ENCODE data around the gene HSPG2.
"Not testable (repeated sequence)": the region's sequence is repeated elsewhere in the genome, so short reads cannot be mapped to it uniquely, and the experiment has no call there.

The HSPG2 gene

DNA sequence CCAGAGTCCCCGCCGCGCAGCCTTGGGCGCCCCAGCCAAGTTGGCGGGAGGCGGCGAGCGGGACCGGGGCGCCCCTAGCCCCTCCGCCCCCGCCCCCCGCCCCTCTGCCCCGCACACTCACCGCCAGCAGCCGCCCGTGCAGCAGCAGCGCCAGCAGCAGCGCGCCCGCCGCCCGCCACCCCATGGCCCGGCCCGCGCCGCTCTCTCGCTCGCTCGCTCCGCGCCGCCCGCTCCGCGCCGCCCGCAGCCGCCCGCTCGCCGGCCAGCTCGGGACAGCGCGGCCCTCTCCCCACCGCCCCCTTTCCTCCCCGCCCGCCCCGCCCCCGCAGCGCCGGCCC, at the start of gene HSPG2:
TSS of gene HSPG2 (minus strand) at position 277 of the 338 bp plus-strand sequence. CDS start at position 184, 93 bp downstream.
- no peak for DNase-seq

DNA sequence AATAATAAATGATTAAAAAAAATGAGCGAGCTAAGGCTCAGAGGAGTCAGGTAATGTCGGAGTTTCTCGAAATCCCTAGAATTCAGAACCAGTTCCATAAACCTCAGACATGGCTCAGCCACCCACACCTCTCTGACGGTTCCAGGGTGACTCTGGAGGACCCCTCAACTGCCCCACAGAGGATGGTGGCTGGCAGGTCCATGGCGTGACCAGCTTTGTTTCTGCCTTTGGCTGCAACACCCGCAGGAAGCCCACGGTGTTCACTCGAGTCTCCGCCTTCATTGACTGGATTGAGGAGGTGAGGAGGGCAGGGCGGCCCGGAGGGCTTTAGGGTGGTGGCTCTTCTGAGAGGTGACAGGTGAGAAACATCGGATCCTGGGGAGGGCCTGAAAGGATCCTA, 49.3 kb upstream of the HSPG2 start:
- not testable (repeated sequence) for DNase-seq

GRCh38 chr1:21985893-21986292, 48.8 kb upstream of the HSPG2 start:
- DNase-seq, result not testable (repeated sequence)

- not testable (repeated sequence) for DNase-seq
Observed at GRCh38 chr1:21983539-21983938, 46.4 kb upstream of the HSPG2 start.

GRCh38 chr1:21982122-21982521, 45.0 kb upstream of the HSPG2 start:
- DNase-seq, result not testable (repeated sequence)

GRCh38 chr1:21981253-21981652, 44.1 kb upstream of the HSPG2 start:
- DNase-seq, result not testable (repeated sequence)

DNA sequence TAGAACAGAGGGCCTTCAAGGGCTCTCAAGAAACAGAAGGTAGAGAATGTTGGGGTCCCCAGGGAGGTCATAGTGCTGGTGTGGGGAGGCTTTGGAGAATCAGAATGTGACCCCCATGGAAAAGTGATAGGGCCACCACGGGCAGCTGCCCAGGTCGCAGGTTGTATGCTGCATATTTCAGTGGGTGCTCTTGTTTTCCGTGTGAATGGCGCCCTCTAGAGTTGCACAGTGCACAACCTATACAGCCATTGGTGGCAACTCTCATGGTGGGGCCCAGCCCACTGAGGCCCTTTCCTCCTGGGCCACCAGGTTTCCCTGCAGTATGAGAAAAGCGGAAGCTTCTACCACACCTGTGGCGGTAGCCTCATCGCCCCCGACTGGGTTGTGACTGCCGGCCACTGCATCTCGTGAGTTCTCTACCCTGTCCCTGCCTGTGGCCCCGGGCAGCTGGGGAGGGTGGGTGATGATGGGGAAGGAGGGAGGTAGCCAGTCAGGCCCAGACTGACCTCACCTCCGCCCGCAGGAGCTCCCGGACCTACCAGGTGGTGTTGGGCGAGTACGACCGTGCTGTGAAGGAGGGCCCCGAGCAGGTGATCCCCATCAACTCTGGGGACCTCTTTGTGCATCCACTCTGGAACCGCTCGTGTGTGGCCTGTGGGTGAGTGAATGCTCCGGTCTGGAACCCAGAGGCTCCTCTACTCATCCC, 43.6 kb upstream of the HSPG2 start:
- not testable (repeated sequence) for DNase-seq

- not testable (repeated sequence) for DNase-seq
Observed at GRCh38 chr1:21978209-21978608, 41.1 kb upstream of the HSPG2 start.

GRCh38 chr1:21976703-21977239, 39.7 kb upstream of the HSPG2 start, which contains the start of gene CELA3B:
CELA3B (plus strand) TSS chr1:21977022; CDS start chr1:21977040, 18 bp downstream.
- DNase-seq, result not testable (repeated sequence)

GRCh38 chr1:21975296-21975695, 38.2 kb upstream of the HSPG2 start:
- not testable (repeated sequence) for DNase-seq

GRCh38 chr1:21974699-21975098, 37.6 kb upstream of the HSPG2 start:
- not testable (repeated sequence) for DNase-seq

DNA sequence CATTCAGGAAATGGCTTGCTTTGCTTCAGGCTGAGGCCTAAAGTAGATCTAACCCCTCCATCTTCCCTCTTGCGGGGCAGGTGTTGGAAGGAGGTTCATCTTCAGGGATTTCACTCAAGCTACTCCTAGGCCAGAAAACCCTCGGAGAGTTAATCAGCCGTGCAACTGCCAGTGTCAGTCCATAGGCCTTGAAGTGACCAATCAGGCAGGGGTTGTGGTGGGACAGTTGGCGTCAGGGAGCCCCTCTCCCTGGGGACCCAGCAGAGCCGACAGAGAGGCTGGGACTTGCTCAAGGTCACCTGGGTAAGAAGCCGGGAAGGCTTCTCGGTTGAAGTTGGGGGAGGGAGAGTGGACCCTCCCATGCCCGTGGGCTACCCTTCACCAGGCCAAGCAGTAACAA, 36.8 kb upstream of the HSPG2 start:
- DNase-seq, result not testable (repeated sequence)

DNA sequence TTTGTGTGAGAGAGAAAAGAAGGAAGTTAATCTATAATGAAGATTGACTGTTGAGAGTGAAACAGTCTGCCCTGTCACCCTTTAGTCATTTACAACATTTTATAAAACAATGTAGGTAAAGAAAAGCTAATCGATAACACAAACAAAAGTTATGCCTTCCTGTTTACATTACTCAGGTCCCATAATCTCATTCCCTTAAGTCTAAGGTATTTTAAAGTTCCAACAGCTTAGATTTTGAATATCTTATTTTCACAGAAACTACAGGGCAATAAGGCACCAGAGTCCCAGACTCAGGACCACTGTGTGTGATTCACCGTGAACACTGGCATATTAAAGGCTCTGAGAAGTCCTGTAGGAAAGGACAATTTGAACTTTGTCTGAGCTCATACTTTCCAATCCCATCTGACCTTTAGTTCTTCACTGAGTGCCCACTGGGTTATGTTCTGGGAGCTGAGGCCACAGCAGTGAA, 35.9 kb upstream of the HSPG2 start:
- not testable (repeated sequence) for DNase-seq

GRCh38 chr1:21970523-21970922, 33.4 kb upstream of the HSPG2 start:
- not testable (repeated sequence) for DNase-seq

DNA sequence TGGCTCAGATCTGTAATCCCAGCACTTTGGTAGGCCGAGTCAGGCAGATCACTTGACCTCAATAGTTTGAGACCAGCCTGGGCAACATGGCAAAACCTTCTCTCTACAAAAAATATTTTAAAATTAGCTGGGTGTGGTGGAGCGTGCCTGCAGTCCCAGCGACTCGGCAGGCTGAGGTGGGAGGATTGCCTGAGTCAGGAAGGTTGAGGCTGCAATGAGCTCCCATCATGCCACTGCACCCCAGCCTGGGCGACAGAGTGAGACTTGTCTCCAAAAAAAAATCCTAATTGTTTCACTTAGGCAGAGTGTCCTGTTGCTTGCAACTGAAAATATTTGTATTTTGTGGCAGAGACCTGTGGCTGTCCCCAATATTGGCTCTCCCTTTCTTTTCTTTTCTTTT, 32.0 kb upstream of the HSPG2 start:
- not testable (repeated sequence) for DNase-seq

DNA sequence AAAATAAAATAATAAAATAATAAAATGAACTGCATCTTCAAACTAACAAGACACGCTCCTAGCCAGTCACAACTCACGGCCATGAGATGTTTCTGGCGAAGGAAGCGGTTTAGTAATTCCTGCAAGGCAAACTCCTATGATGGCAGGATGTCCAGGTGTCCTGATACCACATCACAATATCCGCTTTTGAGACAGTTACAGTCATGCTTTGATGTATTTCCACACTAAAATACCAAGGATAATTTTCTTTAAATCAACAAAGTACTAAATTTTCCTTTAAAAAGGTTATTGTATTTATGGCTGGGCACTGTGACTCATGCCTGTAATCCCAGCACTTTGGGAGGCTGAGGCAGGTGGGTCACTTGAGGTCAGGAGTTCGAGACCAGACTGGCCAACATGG, 30.1 kb upstream of the HSPG2 start:
- DNase-seq, result not testable (repeated sequence)

DNA sequence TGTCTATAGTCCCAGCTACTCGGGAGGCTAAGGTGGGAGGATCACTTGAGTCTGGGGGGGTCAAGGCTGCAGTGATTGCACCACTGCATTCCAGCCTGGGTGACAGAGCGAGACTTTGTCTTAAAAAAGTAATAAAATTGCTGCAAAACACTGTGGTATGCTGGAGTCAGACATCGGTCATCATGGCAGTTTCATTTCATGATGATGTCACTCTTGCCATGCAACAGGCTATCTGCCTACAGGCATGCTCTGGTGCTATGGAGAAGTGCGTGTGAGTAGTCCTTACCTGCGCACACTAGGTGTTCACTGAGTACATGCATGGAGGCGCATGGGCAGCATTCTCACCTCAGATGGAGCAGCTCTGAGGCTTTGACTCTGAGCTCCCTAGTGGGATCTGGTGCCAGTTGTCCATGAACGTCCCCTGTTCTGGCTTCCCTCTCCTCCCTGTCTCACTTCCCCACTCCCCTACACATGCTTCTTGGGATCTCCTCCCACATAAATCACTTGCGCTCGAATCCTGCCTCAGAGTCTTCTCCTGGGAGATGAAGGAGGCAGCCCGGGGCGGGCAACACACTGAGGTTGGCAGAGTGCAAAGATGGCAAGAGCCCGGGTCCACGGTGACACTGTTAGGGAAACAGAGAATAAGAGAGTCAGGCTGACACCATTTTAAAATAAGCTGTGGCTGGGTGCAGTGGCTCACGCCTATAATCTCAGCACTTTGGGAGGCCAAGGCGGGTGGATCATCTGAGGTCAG, 29.3 kb upstream of the HSPG2 start:
- DNase-seq, result peak; percentile 83

- DNase-seq, result peak; percentile 71
Observed at GRCh38 chr1:21963477-21964217, 26.5 kb upstream of the HSPG2 start.

GRCh38 chr1:21961799-21962198, 24.7 kb upstream of the HSPG2 start:
- DNase-seq, result no peak

DNA sequence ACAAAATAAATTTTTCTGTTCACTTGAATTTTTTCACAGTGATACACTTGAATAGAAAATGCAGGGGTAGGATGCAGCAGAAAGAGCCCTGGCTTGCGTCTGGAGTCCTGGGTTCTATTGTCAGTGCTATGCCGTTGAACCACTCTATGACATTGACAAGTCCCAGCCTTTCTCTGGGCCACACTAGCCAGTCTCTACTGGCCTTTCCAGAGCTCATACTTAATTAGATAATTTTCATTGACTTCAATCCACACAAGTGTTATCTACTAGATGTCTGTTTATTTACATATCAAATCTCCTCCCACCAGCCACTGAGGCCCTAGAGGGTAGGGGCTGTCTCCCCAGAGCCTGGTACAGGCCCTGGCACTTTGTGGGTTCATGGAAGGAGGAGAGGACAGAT, 24.2 kb upstream of the HSPG2 start:
- no peak for DNase-seq

DNA sequence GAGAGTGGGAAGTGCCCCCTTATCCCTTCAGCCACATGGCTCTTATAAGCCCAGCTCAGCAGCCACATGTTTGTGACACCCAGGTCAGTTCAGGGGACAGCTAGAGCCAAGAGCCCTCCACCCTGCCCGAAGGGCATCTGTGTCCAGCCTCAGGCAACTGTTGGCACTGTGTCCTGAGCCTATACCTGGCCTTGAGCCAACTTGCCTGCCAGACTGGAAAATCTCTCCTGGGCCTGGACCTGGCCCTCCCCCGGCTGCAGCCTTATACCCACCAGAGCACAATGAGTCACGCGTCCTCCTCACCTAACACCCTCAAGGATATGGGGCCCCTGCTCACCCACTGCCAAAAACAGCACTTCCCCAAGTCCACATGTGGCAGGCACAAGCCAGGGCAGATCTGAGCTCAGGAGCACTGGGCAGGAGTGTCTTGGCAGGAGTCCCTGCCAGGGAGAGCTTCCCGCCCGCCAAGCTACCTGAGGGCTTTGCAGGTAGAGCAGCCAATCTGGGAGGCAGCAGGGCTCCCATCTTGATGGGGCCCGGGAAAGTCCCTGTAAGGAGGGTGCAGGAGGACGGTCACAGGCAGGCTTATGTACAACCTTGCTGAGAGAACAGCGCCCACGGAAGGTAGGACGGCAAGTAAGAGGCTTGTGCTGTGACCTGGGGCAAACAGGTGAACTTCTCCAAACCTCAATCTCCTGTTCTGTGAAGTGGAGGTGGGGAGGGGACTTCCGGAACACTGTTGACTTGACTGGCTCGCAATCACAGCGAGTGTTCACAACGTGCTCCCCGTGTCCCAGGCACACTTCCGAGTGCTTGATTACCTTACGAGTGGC, 19.8 kb upstream of the HSPG2 start:
- DNase-seq, result peak; percentile 56
